K562 (cell line): ENCODE data around the gene COX6A1. TPM values are rescaled to one million over a fixed set of nuclear protein-coding genes. Genes with fewer than 3 reads are reported as not detected.
A peak's percentile ranks its signal among the peaks of the same experiment; 100 is the strongest.

Experiments
- CBX5 ChIP-seq: IDR thresholded peaks from 2 replicates; pipeline ENCODE4 v1.6.1; 2014; ENCODE audit warnings: low read depth, borderline replicate concordance
- FOXP1 ChIP-seq: sonication (generic); formaldehyde crosslinking; IDR thresholded peaks from 2 replicates; pipeline ENCODE4 v1.8.0; 2022; ENCODE audit warnings: mild to moderate bottlenecking, missing genetic modification reagents
- OTX1 ChIP-seq: fragments of 450-650 bp; formaldehyde crosslinking; IDR thresholded peaks from 2 replicates; pipeline ENCODE4 v1.4.0; 2022; ENCODE audit warnings: mild to moderate bottlenecking
- PCBP1 ChIP-seq: fragments of 200-400 bp; formaldehyde crosslinking; IDR thresholded peaks from 2 replicates; pipeline ENCODE4 v1.6.1; 2018; ENCODE audit warnings: mild to moderate bottlenecking, low read depth, low read length; ENCODE audit not compliant: poor library complexity, severe bottlenecking
- PML ChIP-seq: IDR thresholded peaks from 2 replicates; pipeline ENCODE4 v1.6.1; 2012; ENCODE audit warnings: low read length, inconsistent platforms
- TBP ChIP-seq: optimal IDR thresholded peaks from 2 replicates; pipeline ENCODE3; 2011; ENCODE audit warnings: low read depth, low read length, improper control_type of control experiment
- U2AF2 ChIP-seq: fragments of 200-400 bp; formaldehyde crosslinking; optimal IDR thresholded peaks from 2 replicates; pipeline ENCODE3; 2017; ENCODE audit warnings: low read depth, mild to moderate bottlenecking, low read length
- polyA plus RNA-seq, 8 experiments: library from polyadenylated mRNA; depleted of rRNA in 4 of 8; stranded (reverse) in 5 of 8; unstranded in 3 of 8; fragments of >200 nt; fragmentation: Nextera tagmentation in 2 of 8; fragmentation: Illumina TruSeq in 1 of 8; extraction: Ambion mirVana in 2 of 8; extraction: Trizol in 1 of 8; gene quantifications; 2 replicates each; pipeline versions ENCODE4 v1.2.1 to v1.2.3, GENCODE V29; 2011 to 2014; ENCODE audit warnings: inconsistent platforms in 1 of 8, missing spikeins in 1 of 8
- total RNA-seq, 7 experiments: library from RNA; depleted of rRNA in 6 of 7; stranded (reverse); fragments of >200 nt in 6 of 7; fragmentation: Illumina TruSeq in 2 of 7; extraction: Trizol in 2 of 7; gene quantifications; 2 replicates each; pipeline versions ENCODE4 v1.2.1 to v1.2.3, GENCODE V29; 2011 to 2021; ENCODE audit warnings: low replicate concordance in 1 of 7
- TF ChIP-seq, protein P1 (sequence below): fragments of 200-600 bp; sonication (generic); IDR thresholded peaks from one replicate; pipeline ENCODE4 v1.6.1; 2012; ENCODE audit warnings: mild to moderate bottlenecking, low read depth, low read length, inconsistent platforms
- TF ChIP-seq, protein P2 (sequence below): fragments of 450-650 bp; IDR thresholded peaks from 2 replicates; pipeline ENCODE4 v1.7.1; 2018; ENCODE audit warnings: mild to moderate bottlenecking, low read depth; ENCODE audit not compliant: partially characterized antibody
- TF ChIP-seq, protein P3 (sequence below): fragments of 450-650 bp; conservative IDR thresholded peaks from 2 replicates; pipeline ENCODE4 v1.6.1; 2016; ENCODE audit warnings: missing genetic modification characterization, low read depth, mild to moderate bottlenecking, missing compliant biosample characterization, moderate library complexity

The COX6A1 gene
- total and polyA plus RNA-seq, 9 of the 15 experiments (the other 6 are each of a cell fraction or from before 2014, with no cell fraction given): 414 to 4,142 (median 931) TPM

DNA sequence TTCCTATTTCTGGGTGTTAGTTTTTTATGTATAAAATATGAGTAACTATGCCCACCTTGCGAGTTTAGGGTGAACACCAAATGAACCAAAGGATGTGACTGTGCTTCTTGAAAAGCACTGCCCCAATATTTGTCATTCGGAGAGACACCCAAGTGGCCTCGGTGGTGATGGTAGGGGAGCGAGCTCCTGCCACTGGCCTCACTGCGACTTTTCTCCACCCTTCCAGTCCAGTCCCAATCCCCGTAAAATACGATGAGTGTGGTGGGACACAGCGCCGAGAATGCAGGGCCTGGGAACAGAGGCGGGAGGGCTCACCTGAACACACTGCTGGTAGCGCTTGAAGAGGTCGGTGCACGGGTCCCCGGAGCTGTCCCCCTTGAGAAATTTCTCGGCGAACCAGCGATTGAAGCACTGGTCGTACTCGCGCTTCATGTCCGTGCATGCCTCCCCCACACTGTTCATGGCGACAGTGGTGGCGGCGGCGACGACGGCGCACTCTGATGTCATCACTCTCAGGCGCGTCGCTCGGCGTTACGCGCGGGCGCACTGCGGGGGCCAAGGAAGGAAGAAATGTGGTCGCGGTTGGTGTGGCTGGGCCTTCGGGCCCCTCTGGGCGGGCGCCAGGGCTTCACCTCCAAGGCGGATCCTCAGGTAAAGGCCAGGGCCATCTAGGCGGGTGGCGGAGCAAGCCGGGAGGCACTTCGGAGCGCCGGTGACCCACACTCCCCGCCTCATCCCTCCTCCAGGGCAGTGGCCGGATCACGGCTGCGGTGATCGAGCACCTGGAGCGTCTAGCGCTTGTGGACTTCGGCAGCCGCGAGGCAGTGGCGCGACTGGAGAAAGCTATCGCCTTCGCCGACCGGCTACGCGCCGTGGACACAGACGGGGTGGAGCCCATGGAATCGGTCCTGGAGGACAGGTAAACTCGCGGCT, 8.3 kb downstream of the COX6A1 start, which contains the start of the genes GATC and TRIAP1 (continued):
- TF ChIP-seq, protein P1, sequence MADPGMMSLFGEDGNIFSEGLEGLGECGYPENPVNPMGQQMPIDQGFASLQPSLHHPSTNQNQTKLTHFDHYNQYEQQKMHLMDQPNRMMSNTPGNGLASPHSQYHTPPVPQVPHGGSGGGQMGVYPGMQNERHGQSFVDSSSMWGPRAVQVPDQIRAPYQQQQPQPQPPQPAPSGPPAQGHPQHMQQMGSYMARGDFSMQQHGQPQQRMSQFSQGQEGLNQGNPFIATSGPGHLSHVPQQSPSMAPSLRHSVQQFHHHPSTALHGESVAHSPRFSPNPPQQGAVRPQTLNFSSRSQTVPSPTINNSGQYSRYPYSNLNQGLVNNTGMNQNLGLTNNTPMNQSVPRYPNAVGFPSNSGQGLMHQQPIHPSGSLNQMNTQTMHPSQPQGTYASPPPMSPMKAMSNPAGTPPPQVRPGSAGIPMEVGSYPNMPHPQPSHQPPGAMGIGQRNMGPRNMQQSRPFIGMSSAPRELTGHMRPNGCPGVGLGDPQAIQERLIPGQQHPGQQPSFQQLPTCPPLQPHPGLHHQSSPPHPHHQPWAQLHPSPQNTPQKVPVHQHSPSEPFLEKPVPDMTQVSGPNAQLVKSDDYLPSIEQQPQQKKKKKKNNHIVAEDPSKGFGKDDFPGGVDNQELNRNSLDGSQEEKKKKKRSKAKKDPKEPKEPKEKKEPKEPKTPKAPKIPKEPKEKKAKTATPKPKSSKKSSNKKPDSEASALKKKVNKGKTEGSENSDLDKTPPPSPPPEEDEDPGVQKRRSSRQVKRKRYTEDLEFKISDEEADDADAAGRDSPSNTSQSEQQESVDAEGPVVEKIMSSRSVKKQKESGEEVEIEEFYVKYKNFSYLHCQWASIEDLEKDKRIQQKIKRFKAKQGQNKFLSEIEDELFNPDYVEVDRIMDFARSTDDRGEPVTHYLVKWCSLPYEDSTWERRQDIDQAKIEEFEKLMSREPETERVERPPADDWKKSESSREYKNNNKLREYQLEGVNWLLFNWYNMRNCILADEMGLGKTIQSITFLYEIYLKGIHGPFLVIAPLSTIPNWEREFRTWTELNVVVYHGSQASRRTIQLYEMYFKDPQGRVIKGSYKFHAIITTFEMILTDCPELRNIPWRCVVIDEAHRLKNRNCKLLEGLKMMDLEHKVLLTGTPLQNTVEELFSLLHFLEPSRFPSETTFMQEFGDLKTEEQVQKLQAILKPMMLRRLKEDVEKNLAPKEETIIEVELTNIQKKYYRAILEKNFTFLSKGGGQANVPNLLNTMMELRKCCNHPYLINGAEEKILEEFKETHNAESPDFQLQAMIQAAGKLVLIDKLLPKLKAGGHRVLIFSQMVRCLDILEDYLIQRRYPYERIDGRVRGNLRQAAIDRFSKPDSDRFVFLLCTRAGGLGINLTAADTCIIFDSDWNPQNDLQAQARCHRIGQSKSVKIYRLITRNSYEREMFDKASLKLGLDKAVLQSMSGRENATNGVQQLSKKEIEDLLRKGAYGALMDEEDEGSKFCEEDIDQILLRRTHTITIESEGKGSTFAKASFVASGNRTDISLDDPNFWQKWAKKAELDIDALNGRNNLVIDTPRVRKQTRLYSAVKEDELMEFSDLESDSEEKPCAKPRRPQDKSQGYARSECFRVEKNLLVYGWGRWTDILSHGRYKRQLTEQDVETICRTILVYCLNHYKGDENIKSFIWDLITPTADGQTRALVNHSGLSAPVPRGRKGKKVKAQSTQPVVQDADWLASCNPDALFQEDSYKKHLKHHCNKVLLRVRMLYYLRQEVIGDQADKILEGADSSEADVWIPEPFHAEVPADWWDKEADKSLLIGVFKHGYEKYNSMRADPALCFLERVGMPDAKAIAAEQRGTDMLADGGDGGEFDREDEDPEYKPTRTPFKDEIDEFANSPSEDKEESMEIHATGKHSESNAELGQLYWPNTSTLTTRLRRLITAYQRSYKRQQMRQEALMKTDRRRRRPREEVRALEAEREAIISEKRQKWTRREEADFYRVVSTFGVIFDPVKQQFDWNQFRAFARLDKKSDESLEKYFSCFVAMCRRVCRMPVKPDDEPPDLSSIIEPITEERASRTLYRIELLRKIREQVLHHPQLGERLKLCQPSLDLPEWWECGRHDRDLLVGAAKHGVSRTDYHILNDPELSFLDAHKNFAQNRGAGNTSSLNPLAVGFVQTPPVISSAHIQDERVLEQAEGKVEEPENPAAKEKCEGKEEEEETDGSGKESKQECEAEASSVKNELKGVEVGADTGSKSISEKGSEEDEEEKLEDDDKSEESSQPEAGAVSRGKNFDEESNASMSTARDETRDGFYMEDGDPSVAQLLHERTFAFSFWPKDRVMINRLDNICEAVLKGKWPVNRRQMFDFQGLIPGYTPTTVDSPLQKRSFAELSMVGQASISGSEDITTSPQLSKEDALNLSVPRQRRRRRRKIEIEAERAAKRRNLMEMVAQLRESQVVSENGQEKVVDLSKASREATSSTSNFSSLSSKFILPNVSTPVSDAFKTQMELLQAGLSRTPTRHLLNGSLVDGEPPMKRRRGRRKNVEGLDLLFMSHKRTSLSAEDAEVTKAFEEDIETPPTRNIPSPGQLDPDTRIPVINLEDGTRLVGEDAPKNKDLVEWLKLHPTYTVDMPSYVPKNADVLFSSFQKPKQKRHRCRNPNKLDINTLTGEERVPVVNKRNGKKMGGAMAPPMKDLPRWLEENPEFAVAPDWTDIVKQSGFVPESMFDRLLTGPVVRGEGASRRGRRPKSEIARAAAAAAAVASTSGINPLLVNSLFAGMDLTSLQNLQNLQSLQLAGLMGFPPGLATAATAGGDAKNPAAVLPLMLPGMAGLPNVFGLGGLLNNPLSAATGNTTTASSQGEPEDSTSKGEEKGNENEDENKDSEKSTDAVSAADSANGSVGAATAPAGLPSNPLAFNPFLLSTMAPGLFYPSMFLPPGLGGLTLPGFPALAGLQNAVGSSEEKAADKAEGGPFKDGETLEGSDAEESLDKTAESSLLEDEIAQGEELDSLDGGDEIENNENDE: no peak
- peak; percentile 94 for TF ChIP-seq FOXP1 (CRISPR knock-in tag)
- TF ChIP-seq U2AF2: no peak
- peak; percentile 83; the same call in 1 of the 2 replicates for TF ChIP-seq PML
- TF ChIP-seq, protein P2, sequence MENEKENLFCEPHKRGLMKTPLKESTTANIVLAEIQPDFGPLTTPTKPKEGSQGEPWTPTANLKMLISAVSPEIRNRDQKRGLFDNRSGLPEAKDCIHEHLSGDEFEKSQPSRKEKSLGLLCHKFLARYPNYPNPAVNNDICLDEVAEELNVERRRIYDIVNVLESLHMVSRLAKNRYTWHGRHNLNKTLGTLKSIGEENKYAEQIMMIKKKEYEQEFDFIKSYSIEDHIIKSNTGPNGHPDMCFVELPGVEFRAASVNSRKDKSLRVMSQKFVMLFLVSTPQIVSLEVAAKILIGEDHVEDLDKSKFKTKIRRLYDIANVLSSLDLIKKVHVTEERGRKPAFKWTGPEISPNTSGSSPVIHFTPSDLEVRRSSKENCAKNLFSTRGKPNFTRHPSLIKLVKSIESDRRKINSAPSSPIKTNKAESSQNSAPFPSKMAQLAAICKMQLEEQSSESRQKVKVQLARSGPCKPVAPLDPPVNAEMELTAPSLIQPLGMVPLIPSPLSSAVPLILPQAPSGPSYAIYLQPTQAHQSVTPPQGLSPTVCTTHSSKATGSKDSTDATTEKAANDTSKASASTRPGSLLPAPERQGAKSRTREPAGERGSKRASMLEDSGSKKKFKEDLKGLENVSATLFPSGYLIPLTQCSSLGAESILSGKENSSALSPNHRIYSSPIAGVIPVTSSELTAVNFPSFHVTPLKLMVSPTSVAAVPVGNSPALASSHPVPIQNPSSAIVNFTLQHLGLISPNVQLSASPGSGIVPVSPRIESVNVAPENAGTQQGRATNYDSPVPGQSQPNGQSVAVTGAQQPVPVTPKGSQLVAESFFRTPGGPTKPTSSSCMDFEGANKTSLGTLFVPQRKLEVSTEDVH: peak; percentile 90
- TF ChIP-seq PCBP1: no peak
- no peak for TF ChIP-seq CBX5
- TF ChIP-seq OTX1 (CRISPR knock-in tag): no peak
- TF ChIP-seq TBP: peak; percentile 85
- TF ChIP-seq, protein P3, sequence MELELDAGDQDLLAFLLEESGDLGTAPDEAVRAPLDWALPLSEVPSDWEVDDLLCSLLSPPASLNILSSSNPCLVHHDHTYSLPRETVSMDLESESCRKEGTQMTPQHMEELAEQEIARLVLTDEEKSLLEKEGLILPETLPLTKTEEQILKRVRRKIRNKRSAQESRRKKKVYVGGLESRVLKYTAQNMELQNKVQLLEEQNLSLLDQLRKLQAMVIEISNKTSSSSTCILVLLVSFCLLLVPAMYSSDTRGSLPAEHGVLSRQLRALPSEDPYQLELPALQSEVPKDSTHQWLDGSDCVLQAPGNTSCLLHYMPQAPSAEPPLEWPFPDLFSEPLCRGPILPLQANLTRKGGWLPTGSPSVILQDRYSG (tag): no peak
